ENCODE measurements around the gene DAND5.

The DAND5 gene

GRCh38 chr19:12969292-12969988 is at the start of gene DAND5:
DAND5 (plus strand) TSS chr19:12969576; CDS start chr19:12969661, 85 bp downstream.
- DNase-seq (ENCODE audit: low spot score): no peak
- peak within 1 kb of the TSS in 1 of 2 donors; percentile 72 for H3K27ac ChIP-seq
- TF ChIP-seq, protein P1, sequence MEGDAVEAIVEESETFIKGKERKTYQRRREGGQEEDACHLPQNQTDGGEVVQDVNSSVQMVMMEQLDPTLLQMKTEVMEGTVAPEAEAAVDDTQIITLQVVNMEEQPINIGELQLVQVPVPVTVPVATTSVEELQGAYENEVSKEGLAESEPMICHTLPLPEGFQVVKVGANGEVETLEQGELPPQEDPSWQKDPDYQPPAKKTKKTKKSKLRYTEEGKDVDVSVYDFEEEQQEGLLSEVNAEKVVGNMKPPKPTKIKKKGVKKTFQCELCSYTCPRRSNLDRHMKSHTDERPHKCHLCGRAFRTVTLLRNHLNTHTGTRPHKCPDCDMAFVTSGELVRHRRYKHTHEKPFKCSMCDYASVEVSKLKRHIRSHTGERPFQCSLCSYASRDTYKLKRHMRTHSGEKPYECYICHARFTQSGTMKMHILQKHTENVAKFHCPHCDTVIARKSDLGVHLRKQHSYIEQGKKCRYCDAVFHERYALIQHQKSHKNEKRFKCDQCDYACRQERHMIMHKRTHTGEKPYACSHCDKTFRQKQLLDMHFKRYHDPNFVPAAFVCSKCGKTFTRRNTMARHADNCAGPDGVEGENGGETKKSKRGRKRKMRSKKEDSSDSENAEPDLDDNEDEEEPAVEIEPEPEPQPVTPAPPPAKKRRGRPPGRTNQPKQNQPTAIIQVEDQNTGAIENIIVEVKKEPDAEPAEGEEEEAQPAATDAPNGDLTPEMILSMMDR (IDR thresholded peaks at IDR 0.05): no peak
- no peak within 1 kb of the TSS for H3K4me3 ChIP-seq

GRCh38 chr19:12921047-12921446 is 48.3 kb upstream of the DAND5 start:
- TF ChIP-seq, protein P1 (IDR thresholded peaks at IDR 0.05): no peak
- Histone ChIP-seq H3K27ac (no peak overlapping the region), H3K4me3 (no peak overlapping the region)
- no peak for DNase-seq (ENCODE audit: low spot score)

- TF ChIP-seq, protein P1 (IDR thresholded peaks at IDR 0.05): no peak
- DNase-seq (ENCODE audit: low spot score): no peak
- Histone ChIP-seq H3K27ac (no peak overlapping the region), H3K4me3 (no peak overlapping the region)
Measured at GRCh38 chr19:12922959-12923358, 46.4 kb upstream of the DAND5 start.

DNA sequence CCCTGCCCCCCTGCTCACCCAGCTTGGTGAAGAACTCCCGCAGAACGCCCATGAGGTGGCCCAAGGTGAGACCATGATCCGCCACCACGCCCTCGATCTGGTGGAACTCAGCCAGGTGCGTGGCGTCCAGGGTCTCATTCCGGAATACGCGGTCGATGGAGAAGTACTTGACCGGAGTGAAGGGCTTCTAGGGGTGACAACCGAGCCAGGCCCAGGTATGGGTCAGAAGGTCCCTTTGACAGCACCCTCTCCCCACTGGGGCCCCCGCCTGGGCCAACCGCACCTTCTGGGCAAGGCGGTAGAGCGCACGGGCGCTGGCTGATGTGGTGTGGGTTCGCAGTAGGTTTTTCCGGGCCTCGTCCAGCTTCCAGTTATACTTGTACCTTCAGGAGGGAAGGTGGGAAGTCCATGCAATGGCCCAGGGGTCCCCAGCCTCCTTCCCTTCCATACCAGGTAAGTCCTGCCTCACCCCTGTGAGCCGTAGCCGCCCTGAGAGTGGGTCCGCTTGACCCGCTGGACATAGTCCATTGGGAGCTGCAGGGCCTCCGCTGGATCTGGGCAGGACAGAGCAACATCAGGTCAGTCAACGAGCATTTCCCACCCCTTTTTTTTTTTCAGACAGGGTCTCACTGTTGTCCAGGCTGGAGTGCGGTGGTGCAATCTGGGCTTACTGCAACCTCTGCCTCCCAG is 44.6 kb upstream of the DAND5 start:
- no peak overlapping the region for H3K27ac ChIP-seq
- TF ChIP-seq, protein P1 (IDR thresholded peaks at IDR 0.05): no peak
- H3K4me3 ChIP-seq: no peak overlapping the region
- no peak for DNase-seq (ENCODE audit: low spot score)

- Histone ChIP-seq H3K27ac (no peak overlapping the region), H3K4me3 (no peak overlapping the region)
- DNase-seq (ENCODE audit: low spot score): no peak
- TF ChIP-seq, protein P1 (IDR thresholded peaks at IDR 0.05): no peak
Measured at GRCh38 chr19:12930002-12930645, 39.3 kb upstream of the DAND5 start.

DNA sequence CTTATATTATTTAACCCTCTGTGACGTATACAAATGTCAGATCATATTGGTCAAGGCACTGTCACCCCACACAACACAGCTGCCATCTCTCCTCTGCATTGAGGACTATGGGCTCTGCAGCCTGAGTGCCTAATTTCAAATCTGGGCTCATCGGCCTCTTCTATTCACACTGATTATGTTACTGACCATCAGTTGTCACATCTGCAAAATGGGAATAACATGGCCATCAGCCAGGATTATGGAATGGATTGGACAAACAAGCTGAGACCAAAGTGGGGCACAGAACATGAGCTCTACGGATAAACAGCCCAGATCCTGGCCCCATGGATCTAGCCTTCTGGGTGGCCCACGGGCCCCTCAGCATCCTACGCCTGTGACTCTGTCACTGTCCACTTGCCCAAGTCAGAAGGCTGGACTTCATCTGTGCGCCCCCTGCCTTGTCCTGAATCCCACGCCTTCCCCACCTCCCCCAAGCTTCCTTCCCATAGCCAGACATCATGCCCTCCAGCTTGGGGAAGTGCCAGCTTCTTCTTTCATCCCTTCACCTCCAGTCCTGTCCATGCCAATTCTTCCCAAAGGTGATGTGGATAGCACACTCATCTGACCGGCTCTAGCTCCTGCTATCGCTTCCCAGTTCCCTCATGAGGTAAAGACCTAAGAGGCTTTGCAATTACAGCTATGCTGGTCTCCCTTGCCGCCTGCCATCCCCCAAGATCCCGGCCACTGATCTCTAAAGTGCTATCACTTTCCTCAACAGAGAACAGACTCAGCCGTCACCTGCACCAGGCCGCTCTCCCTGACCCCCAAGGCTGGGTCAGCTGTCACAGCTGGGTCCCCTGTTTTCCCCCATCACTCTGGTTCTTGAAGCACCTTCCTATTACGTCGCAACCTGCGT is 36.7 kb upstream of the DAND5 start:
- H3K27ac ChIP-seq: peak overlapping the region; percentile 82 to 87
- no peak for DNase-seq (ENCODE audit: low spot score)
- peak overlapping the region; percentile 94 for H3K4me3 ChIP-seq
- TF ChIP-seq, protein P1 (IDR thresholded peaks at IDR 0.05): no peak
